Measurements from ENCODE around the gene PRAMEF18.
"Not testable (repeated sequence)": the region's sequence is repeated elsewhere in the genome, so short reads cannot be mapped to it uniquely, and the experiment has no call there.

- TF ChIP-seq, protein P1, sequence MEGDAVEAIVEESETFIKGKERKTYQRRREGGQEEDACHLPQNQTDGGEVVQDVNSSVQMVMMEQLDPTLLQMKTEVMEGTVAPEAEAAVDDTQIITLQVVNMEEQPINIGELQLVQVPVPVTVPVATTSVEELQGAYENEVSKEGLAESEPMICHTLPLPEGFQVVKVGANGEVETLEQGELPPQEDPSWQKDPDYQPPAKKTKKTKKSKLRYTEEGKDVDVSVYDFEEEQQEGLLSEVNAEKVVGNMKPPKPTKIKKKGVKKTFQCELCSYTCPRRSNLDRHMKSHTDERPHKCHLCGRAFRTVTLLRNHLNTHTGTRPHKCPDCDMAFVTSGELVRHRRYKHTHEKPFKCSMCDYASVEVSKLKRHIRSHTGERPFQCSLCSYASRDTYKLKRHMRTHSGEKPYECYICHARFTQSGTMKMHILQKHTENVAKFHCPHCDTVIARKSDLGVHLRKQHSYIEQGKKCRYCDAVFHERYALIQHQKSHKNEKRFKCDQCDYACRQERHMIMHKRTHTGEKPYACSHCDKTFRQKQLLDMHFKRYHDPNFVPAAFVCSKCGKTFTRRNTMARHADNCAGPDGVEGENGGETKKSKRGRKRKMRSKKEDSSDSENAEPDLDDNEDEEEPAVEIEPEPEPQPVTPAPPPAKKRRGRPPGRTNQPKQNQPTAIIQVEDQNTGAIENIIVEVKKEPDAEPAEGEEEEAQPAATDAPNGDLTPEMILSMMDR (IDR thresholded peaks at IDR 0.05): not testable (repeated sequence)
- TF ChIP-seq POLR2A (IDR thresholded peaks at IDR 0.05): not testable (repeated sequence)
Measured at GRCh38 chr1:13230096-13230495, 4.1 kb upstream of the PRAMEF18 start.
